ENCODE results near the gene ATP11A. TPM values are rescaled to one million over a fixed set of nuclear protein-coding genes. Genes with fewer than 3 reads are reported as not detected.

Gene ATP11A
- total and polyA plus RNA-seq, 9 of the 15 experiments (the other 6 are each of a cell fraction or from before 2014, with no cell fraction given): 0.38 to 34.2 (median 4.2) TPM

- peak overlapping the region; percentile 64 for H3K4me2 ChIP-seq (ENCODE audit: insufficient read depth, low read length)
- intact Hi-C loops (cut with micrococcal nuclease): no loop called here
- H3K27me3 ChIP-seq (ENCODE audit: control insufficient read depth in 2 of 2, insufficient read depth in 2 of 2, low read length in 2 of 2): peaks cover 5 to 43% of the 10 kb centered on the region in 2 experiments; a peak in 4 of 5 replicates
- in situ Hi-C loops (cut with MboI): loop anchor here (25.0 kb wide), 1 partner anchor 456 kb away; no protein-coding TSS in a partner anchor
- peak overlapping the region; percentile 37 for H2AFZ ChIP-seq (ENCODE audit: low read depth, low read length)
- H3K9me1 ChIP-seq (ENCODE audit: control insufficient read depth, insufficient read depth, low read length): no peaks in the 10 kb centered on the region
- CTCF ChIA-PET (ENCODE audit: low intra/inter-chr PET ratio): interaction anchor here (0.6 kb wide), 1 partner anchor 1643 kb away, joined by 3 read pairs; no protein-coding TSS in a partner anchor
- H3K9me3 ChIP-seq (replicated peaks; ENCODE audit: control insufficient read depth, insufficient read depth, low read depth, low read length): no peaks in the 10 kb centered on the region; the same call in 1 of the 2 replicates
- no peaks in the 10 kb centered on the region for H3K36me3 ChIP-seq (ENCODE audit: control insufficient read depth, insufficient read depth, low read length)
- DNase-seq (ENCODE audit: extremely low read depth in 1 of 4, low spot score in 3 of 4) (peak; percentile 42 to 60 (median 50)), FAIRE-seq (peak; percentile 72), ATAC-seq (peak; percentile 95)
- no peaks in the 10 kb centered on the region for H4K20me1 ChIP-seq (replicated peaks; ENCODE audit: control insufficient read depth, insufficient read depth, low read length)
- no peak overlapping the region; a peak in 1 of 4 replicates for H3K9ac ChIP-seq (ENCODE audit: insufficient read depth in 1 of 2, low read depth in 2 of 2, low read length in 2 of 2)
- no peak overlapping the region for H3K27ac ChIP-seq (ENCODE audit: extremely low read depth, low read depth, low read length)
- WGBS (ENCODE audit: insufficient coverage, low coverage, missing lambda C conversion rate): 15% methylated on average over 29 of the region's 32 CpGs
- H3K4me1 ChIP-seq (replicated peaks in 1 of 2; ENCODE audit: control insufficient read depth in 2 of 2, insufficient read depth in 2 of 2, low read length in 2 of 2): no peaks in the 10 kb centered on the region; a peak in 1 of 5 replicates
- H3K4me3 ChIP-seq: no peak overlapping the region; the same call in 1 of the 2 replicates
- no peaks in the 10 kb centered on the region for H3K79me2 ChIP-seq (ENCODE audit: control insufficient read depth, insufficient read depth, low read length)
- POLR2A ChIA-PET: interaction anchor here (0.7 to 2.0 kb wide), 3 partner anchors 11 to 1912 kb away, joined by 3 to 4 read pairs (median 3); no protein-coding TSS in a partner anchor
- BruUV-seq (replicated peaks): no TSS peak
- TF ChIP-seq ZBTB9 (CRISPR knock-in tag; IDR thresholded peaks at IDR 0.05): no peak
- TF ChIP-seq ATF7 (IDR thresholded peaks at IDR 0.05): 0 out of 2 replicates have a peak, but pooled peaks have one; percentile 20
- no peak for TF ChIP-seq ID3 (CRISPR knock-in tag; IDR thresholded peaks at IDR 0.05)
- no peak for TF ChIP-seq ID3 (tag; IDR thresholded peaks at IDR 0.05)
- TF ChIP-seq RAD21 (CRISPR knock-in tag; conservative IDR thresholded peaks at IDR 0.05 in 1 of 2, IDR thresholded peaks at IDR 0.05 in 1 of 2): peak in 1 of 2 experiments; percentile 44; a peak in 3 of 4 replicates
- peak; percentile 64 for TF ChIP-seq GABPA (tag; conservative IDR thresholded peaks at IDR 0.05; ENCODE audit: low read depth)
- peak; percentile 63; the same call in 1 of the 2 replicates for TF ChIP-seq ESRRA (IDR thresholded peaks at IDR 0.05; ENCODE audit: borderline replicate concordance, low read depth)
- TF ChIP-seq CEBPZ (IDR thresholded peaks at IDR 0.05; ENCODE audit: borderline replicate concordance, low read depth, low read length): no peak
- no peak for TF ChIP-seq DPF2 (IDR thresholded peaks at IDR 0.05)
- no peak for TF ChIP-seq ILK (tag; IDR thresholded peaks at IDR 0.05; ENCODE audit: borderline replicate concordance, low read depth)
- no peak for TF ChIP-seq NCOA2 (IDR thresholded peaks at IDR 0.05; ENCODE audit: partially characterized antibody in 2 of 2)
- peak; percentile 71 for TF ChIP-seq TFAP4 (CRISPR knock-in tag; IDR thresholded peaks at IDR 0.05; ENCODE audit: borderline replicate concordance)
- TF ChIP-seq SMARCE1 (IDR thresholded peaks at IDR 0.05): no peak
Observed at GRCh38 chr13:112931028-112931934, 241.4 kb downstream of the ATP11A start.
